GM19438 (cell line): ENCODE data around the gene NPTX1.
"Not testable (repeated sequence)": the region's sequence is repeated elsewhere in the genome, so short reads cannot be mapped to it uniquely, and the experiment has no call there.

Source experiments
- ATAC-seq: cut with Tn5 transposase; IDR thresholded peaks from one replicate; pipeline ENCODE4 v1.9.1; 2021; ENCODE audit warnings: low read depth; ENCODE audit not compliant: unreplicated experiment

Gene NPTX1

DNA sequence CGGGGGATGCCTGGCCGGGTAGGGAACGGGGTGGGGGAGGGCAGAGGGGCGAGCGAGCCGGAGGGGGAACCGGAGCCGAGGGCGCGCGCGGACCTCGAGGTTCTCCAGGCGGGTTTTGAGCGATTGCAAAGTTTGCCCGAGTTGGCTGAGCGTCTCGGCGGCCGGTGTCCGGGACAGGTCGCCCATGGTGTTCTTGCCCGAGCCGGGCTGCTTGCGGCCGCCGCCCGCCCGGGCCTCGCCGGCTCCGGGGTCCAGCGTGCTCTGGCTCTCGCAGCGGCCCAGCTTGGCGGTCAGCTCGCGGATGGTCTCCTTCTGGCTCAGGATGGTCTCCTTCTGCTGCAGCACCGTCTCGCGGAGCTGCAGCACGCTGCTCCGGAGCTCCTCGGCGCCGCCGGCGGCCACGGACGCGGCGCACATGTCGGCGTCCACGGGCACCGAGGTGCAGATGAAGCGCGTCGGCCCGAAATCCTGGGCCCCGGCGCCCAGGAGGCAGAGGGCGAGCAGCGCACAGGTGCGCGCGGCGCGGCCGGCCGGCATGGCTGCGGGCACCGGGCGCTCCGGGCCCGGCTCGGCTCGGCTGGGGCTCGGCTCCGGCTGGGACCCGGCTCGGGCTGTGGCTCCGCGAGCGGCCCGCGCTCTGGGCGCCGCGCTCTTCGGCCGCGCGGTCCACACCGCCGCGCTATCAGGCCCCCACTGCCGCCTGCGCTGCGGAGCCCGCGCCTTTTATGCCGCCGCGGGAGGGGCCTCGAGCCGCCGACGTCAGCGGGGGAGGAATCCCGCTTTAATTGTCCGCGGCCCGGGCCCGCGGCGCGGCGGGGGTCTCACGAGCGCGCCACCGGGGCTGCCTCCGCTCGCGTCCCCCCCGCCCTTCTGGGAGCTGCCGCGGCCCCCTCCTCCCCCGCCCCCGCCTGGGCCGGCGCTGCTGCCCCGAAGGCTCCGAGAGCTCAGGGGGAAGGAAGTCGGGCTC lies at the start of gene NPTX1:
NPTX1 (minus strand) TSS at position 698 of the 967 bp plus-strand sequence; CDS start at position 537, 161 bp downstream.
- ATAC-seq, result no peak

DNA sequence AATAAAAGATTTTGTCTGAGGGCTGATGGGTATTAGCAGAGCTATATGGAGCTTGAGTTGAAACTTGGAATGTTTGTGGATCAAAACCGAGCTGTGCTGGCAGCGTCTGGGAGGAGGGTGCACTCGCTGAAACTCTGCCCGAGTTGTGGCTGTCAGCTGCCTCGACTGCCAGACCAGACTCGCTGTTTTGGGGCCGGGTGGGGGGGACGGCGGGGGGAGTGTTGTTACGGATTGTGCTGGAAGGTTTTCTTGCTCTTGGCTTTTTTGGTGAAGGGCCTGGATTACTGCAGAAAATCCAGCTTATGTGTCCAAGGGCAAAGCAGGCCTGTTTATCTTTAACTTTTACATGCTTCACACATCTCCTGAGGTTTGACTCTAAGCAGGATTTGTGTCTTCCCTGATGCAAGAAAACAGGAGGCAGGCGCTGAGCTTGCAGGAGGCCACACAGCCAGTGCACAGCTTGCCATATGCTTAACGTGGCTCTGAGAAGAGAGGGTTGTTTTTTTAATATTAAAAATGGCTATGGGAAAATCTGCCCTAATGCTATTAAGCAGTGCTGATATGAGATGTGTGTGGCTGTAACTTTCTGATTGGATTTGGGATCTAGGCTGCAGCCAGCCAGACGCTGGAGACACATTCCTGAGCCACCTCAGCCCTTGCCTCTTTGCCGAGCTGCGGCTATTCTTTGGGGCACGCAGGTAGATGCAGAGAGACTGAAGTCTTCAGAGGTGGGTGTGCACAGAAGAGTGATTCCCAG lies 47.7 kb upstream of the NPTX1 start:
- no peak for ATAC-seq

DNA sequence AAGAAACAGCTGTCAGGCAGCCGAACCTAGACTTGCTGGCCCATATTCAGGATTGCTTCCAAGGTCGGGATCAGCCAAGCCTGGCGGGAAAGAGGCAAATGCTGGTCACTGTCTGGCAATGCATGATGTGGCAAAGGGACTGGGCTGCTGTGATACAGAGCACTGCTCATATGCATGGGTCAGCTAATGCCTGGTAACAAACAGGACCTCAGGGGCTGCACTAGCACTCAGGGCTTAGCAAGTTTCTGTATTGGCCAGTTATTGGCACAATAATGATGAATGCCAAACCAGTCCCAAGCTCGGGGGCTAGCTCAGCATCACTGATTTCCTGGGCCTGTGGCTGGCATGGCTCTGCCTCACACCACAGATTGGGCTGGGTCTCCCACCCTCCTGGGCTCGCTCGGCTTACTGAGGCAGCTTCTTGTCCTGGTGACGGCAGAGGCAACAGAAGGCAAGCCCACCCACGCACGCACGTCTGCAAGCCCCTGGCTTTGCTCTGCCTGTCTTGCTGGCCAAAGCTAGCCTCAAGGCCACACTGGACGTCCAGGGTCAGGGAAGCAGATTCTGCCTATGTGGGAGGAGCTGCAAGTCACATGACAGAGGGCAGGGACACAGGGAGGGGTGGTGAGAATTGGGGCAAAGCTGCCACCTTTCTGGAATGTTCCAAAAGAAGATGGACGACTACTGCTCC lies 46.8 kb upstream of the NPTX1 start:
- ATAC-seq, result no peak

GRCh38 chr17:80520810-80521455 lies 44.5 kb upstream of the NPTX1 start:
- ATAC-seq, result no peak

GRCh38 chr17:80519091-80519781 lies 42.8 kb upstream of the NPTX1 start:
- no peak for ATAC-seq

- no peak for ATAC-seq
Measured at GRCh38 chr17:80518392-80518791, 42.0 kb upstream of the NPTX1 start.

- no peak for ATAC-seq
Measured at GRCh38 chr17:80517641-80518040, 41.2 kb upstream of the NPTX1 start.

DNA sequence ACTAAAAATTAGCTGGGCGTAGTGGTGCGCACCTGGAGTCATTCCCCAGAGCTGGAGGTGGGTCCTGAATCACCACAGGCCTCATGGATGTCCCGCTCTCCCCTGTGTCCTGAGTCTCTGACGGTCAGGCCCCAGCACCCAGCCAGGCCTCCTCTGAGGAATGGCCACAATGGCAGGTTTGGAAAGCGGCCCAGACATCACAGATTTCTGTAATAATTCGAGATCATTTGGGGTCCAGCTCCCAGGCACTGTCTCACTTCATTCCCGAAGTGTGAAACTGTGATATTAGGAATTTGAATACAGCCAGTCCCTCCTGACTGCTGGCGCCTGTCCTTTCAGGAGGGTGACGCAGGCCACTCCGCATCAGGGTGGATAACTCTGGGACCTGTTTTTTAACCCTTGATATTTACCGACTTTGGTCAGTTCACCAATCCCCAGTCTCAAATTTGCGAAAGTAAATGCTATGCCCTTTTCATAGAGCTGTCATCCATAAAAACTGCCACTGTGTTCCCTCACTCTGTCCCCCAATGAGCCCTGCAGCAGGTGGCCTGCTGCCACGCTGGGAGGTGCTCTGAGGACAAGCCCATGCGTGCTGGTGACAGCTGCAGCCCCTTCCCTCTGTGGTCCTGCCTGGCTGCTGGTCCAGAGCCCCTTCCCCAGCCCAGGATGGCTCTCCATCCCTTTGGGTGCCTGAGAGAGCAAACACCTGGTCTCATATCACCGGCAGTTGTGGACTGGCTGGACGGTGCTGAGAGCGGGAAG lies 39.9 kb upstream of the NPTX1 start:
- no peak for ATAC-seq

GRCh38 chr17:80513892-80514291 lies 37.5 kb upstream of the NPTX1 start:
- ATAC-seq, result no peak

DNA sequence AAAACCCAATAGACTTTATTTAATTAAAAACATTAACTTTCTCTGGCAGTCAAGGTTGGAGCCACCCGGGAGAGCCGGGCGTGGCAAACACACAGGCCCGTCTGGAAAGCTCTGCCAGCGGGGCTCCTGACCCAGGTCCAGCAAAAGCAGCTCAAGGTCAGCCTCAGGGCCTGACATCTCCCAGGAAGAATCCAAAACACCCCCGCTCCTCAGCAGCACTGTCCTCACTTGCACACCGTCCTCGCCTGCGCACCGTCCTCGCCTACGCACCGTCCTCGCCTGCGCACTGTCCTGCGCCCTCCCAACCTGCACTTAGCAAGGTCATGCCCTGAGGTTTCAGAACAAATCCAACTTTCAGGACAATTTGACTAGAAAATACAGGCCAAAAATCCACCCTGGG lies 36.8 kb upstream of the NPTX1 start:
- no peak for ATAC-seq

DNA sequence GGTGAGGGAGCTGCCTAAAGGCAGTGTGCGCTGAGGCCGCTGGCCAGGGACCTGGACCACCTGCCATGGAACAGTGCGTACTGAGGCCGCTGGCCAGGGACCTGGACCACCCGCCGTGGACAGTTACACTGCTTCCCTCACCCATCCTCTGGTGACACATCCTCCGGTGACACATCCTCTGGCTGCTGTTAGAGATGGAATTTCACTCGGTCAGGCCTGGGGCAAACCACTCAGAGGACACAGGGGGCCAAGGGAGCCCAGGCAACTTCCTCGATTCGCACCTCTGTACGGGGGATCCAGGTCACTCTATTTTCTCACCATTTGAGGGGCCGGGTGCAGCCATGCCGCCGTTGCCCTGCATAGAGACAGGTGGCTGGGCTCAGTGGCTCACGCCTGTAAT lies 35.8 kb upstream of the NPTX1 start:
- no peak for ATAC-seq

DNA sequence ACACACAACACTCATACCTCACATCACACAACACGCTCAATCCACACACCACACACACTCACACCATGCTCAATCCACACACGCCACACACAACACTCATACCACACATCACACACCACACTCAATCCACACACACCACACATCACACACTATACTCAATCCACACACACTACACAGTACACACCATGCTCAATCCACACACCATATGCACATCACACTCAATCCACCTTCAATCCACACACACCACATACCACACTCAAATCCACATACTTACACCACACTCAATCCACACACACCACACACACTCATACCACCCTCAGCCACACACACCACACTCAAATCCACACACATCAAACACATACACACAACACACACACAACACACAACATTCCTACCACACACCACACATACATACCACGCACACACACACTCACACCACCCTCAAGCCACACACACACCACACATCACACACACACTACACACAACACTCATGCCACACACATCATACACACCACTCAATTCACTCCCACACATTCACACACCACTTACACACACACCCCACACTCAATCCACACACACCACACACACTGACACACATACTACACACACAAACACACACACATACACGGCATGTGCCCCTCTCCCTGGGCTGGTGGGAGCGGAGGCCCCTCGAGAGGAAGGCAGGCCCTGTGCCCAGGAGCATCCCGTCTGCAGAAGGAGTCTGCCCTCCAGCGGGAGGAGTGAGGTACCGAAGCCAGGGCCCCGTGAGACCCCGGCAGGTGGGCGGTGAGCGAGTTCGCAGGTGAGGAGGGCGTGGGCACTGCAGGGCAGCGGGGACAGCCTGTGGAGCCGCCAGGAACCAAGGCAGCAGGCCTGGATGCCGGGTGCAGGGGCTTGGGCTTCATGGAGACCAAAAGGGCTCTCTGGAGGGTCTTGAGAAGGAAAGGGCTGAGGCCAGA lies 35.1 kb upstream of the NPTX1 start:
- no peak for ATAC-seq

GRCh38 chr17:80510772-80511171 lies 34.4 kb upstream of the NPTX1 start:
- ATAC-seq, result no peak

DNA sequence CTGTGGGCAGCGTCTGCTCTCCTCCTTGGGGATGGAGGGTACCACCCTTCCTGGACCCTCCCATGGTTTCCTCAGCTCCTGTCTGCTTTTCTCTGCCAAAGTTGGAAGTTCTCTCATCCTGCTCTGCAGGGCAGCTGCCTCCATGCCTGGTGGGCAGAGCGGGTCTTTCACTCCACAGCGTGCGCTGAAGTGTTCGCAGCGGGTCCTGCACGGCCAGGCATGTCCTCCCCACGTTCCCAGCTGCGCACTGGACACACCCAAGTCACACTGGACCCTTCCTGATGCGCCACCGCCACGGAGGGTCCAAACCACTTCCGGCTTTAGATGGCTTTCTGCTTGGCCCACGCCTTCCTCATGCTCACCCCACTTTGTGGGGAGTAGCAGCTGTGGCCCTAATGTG lies 33.7 kb upstream of the NPTX1 start:
- no peak for ATAC-seq

- ATAC-seq, result no peak
Measured at GRCh38 chr17:80509311-80509710, 32.9 kb upstream of the NPTX1 start.

DNA sequence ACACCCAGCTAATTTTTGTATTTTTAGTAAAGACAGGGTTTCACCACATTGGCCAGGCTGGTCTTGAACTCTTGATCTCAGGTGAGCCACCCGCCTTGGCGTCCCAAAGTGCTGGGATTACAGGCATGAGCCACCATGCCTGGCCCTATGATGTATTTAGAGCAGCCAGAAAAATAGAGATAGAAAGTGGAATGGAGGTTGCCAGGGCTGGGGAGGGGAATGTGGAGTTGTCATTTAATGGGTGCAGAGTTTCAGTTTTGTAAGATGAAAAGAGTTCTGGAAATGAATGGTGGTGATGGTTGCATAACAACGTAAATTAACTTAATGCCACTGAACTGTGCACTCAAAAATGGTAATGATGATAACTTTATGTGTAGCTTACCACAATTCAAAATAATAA lies 31.6 kb upstream of the NPTX1 start:
- ATAC-seq, result no peak

- ATAC-seq, result not testable (repeated sequence)
Measured at GRCh38 chr17:80507177-80507576, 30.8 kb upstream of the NPTX1 start.
